ENCODE data around the gene CASP14. TPM values are rescaled to one million over a fixed set of nuclear protein-coding genes. Genes with fewer than 3 reads are reported as not detected.

The CASP14 gene
- total RNA-seq, 2 experiments from 2014 or later, result not detected

DNA sequence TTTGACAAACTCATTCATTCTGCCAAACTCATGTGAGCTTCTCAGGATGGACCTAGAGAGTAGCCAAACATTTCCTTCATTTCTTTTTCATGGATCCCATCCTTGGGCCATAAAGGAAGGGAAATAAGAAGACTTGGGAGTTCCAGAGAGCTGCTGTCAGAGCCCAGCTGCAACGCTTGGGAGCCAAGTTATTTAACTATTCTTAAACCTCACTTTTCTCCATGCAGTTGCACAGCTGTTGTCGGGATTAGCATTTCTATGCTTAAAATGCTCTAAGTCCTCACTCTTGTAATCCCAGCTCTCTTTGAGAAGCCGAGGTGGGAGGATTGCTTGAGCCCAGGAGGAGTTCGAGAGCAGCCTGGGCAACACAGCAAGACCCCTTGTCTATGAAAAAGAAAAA, 11.7 kb upstream of the CASP14 start:
- Mint-ChIP-seq H3K4me3 (no peak overlapping the region), H3K9me3 (no peaks in the 10 kb centered on the region), H3K27me3 (peaks cover 45% of the 10 kb centered on the region), H3K36me3 (ENCODE audit: low read depth) (no peaks in the 10 kb centered on the region), H3K27ac (no peak overlapping the region), H3K4me1 (ENCODE audit: low read depth) (no peaks in the 10 kb centered on the region)
- Histone ChIP-seq H3K36me3 (ENCODE audit: insufficient read depth, low read length) (no peaks in the 10 kb centered on the region), H3K27ac (ENCODE audit: low read depth in 1 of 2, low read length in 2 of 2) (no peak overlapping the region), H3K27me3 (ENCODE audit: control insufficient read depth in 1 of 2, insufficient read depth in 2 of 2, low read length in 2 of 2) (peaks cover 11 to 24% of the 10 kb centered on the region in 2 experiments), H3K9me3 (ENCODE audit: control insufficient read depth in 1 of 2, insufficient read depth in 1 of 2, low read length in 2 of 2) (no peaks in the 10 kb centered on the region), H3K4me1 (ENCODE audit: insufficient read depth, low read length) (no peaks in the 10 kb centered on the region), H3K4me3 (ENCODE audit: low read length) (no peak overlapping the region)
- TF ChIP-seq, protein P1, sequence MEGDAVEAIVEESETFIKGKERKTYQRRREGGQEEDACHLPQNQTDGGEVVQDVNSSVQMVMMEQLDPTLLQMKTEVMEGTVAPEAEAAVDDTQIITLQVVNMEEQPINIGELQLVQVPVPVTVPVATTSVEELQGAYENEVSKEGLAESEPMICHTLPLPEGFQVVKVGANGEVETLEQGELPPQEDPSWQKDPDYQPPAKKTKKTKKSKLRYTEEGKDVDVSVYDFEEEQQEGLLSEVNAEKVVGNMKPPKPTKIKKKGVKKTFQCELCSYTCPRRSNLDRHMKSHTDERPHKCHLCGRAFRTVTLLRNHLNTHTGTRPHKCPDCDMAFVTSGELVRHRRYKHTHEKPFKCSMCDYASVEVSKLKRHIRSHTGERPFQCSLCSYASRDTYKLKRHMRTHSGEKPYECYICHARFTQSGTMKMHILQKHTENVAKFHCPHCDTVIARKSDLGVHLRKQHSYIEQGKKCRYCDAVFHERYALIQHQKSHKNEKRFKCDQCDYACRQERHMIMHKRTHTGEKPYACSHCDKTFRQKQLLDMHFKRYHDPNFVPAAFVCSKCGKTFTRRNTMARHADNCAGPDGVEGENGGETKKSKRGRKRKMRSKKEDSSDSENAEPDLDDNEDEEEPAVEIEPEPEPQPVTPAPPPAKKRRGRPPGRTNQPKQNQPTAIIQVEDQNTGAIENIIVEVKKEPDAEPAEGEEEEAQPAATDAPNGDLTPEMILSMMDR (IDR thresholded peaks at IDR 0.05), result no peak
- DNase-seq (no peak), ATAC-seq (ENCODE audit: poor library complexity) (no peak)
- ChIA-PET POLR2A (no interaction called here), CTCF (interaction anchor here (0.5 kb wide), 1 partner anchor 54 kb away, joined by 4 read pairs; no protein-coding TSS in a partner anchor)
- intact Hi-C loops (cut with DNase I, micrococcal nuclease), result no loop called here

- no peak overlapping the region for H3K27ac Mint-ChIP-seq
- no peaks in the 10 kb centered on the region for H3K4me1 ChIP-seq (ENCODE audit: insufficient read depth, low read length)
- H3K27ac ChIP-seq (ENCODE audit: low read depth in 1 of 2, low read length in 2 of 2), result no peak overlapping the region
- H3K9me3 ChIP-seq (ENCODE audit: control insufficient read depth in 1 of 2, insufficient read depth in 1 of 2, low read length in 2 of 2), result no peaks in the 10 kb centered on the region
- no peak overlapping the region for H3K4me3 ChIP-seq (ENCODE audit: low read length)
- CTCF ChIA-PET, result no interaction called here
- DNase-seq (no peak), ATAC-seq (ENCODE audit: poor library complexity) (no peak)
- intact Hi-C loops (cut with DNase I, micrococcal nuclease), result no loop called here
- H3K4me3 Mint-ChIP-seq, result no peak overlapping the region
- peaks cover 10 to 22% of the 10 kb centered on the region in 2 experiments for H3K27me3 ChIP-seq (ENCODE audit: control insufficient read depth in 1 of 2, insufficient read depth in 2 of 2, low read length in 2 of 2)
- no peaks in the 10 kb centered on the region for H3K36me3 ChIP-seq (ENCODE audit: insufficient read depth, low read length)
- H3K4me1 Mint-ChIP-seq (ENCODE audit: low read depth), result no peaks in the 10 kb centered on the region
- POLR2A ChIA-PET, result no interaction called here
- no peaks in the 10 kb centered on the region for H3K36me3 Mint-ChIP-seq (ENCODE audit: low read depth)
- no peaks in the 10 kb centered on the region for H3K9me3 Mint-ChIP-seq
- H3K27me3 Mint-ChIP-seq, result peaks cover 41% of the 10 kb centered on the region
- TF ChIP-seq, protein P1 (IDR thresholded peaks at IDR 0.05), result no peak
Observed at GRCh38 chr19:15038294-15038693, 11.0 kb upstream of the CASP14 start.

DNA sequence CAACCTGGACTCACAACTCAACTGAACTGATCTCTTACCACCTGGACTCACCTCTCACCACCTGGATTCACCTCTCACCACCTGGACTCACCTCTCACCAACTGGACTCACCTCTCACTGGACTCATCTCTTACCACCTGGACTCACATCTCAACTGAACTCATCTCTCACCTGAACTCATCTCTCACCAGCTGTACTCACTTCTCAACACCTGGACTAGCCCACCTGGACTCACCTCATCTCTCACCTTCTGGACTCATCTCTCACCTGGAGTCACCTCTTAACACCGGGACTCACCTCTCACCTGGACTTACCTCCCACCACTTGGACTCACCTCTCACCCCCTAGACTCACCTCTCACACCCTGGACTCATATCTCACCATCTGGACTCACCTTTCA, 7.3 kb upstream of the CASP14 start:
- POLR2A ChIA-PET, result no interaction called here
- Histone ChIP-seq H3K27ac (ENCODE audit: low read depth in 1 of 2, low read length in 2 of 2) (no peak overlapping the region), H3K27me3 (ENCODE audit: control insufficient read depth in 1 of 2, insufficient read depth in 2 of 2, low read length in 2 of 2) (peaks cover 15 to 35% of the 10 kb centered on the region in 2 experiments), H3K9me3 (ENCODE audit: control insufficient read depth in 1 of 2, insufficient read depth in 1 of 2, low read length in 2 of 2) (no peaks in the 10 kb centered on the region), H3K4me1 (ENCODE audit: insufficient read depth, low read length) (no peaks in the 10 kb centered on the region), H3K4me3 (ENCODE audit: low read length) (no peak overlapping the region), H3K36me3 (ENCODE audit: insufficient read depth, low read length) (no peaks in the 10 kb centered on the region)
- Mint-ChIP-seq H3K27ac (no peak overlapping the region), H3K4me3 (no peak overlapping the region), H3K36me3 (ENCODE audit: low read depth) (no peaks in the 10 kb centered on the region), H3K27me3 (peaks cover 37% of the 10 kb centered on the region), H3K4me1 (ENCODE audit: low read depth) (no peaks in the 10 kb centered on the region), H3K9me3 (no peaks in the 10 kb centered on the region)
- DNase-seq (no peak), ATAC-seq (ENCODE audit: poor library complexity) (no peak)
- TF ChIP-seq, protein P1 (IDR thresholded peaks at IDR 0.05), result no peak
- CTCF ChIA-PET, result no interaction called here
- intact Hi-C loops (cut with DNase I, micrococcal nuclease), result no loop called here

All from CD4-positive, alpha-beta T cell (primary cell).